GM12891 (cell line): Measurements from ENCODE around the gene CITED1.

ENCODE experiments used
- DNase-seq: peaks from one replicate; pipeline ENCODE4 v3.0.0; 2011; ENCODE audit warnings: low spot score; ENCODE audit not compliant: insufficient read length
- FAIRE-seq: peaks from 2 replicates; lab custom pipeline; 2011; peaks lifted over from hg19 to GRCh38; lab: Jason Lieb, UNC
- PAX5 ChIP-seq: IDR thresholded peaks from 2 replicates; pipeline ENCODE4 v1.6.1; 2011; ENCODE audit warnings: low read length, moderate library complexity, mild to moderate bottlenecking; ENCODE audit not compliant: insufficient read depth, severe bottlenecking
- POLR2A ChIP-seq: IDR thresholded peaks from 2 replicates; pipeline ENCODE4 v1.6.1; 2011; ENCODE audit warnings: low read depth, low read length, control low read depth
- POLR2AphosphoS5 ChIP-seq: IDR thresholded peaks from 2 replicates; pipeline ENCODE4 v1.6.1; 2011; ENCODE audit warnings: low read depth, low read length, control low read depth
- POU2F2 ChIP-seq: IDR thresholded peaks from 2 replicates; pipeline ENCODE4 v1.6.1; 2011; ENCODE audit warnings: low read depth, mild to moderate bottlenecking, control low read depth, low read length, moderate library complexity
- SPI1 ChIP-seq: IDR thresholded peaks from 2 replicates; pipeline ENCODE4 v1.6.1; 2011; ENCODE audit warnings: low read depth, low read length, control low read depth
- TAF1 ChIP-seq: IDR thresholded peaks from 2 replicates; pipeline ENCODE4 v1.6.1; 2011; ENCODE audit warnings: low read depth, low read length, control low read depth

Gene CITED1

DNA sequence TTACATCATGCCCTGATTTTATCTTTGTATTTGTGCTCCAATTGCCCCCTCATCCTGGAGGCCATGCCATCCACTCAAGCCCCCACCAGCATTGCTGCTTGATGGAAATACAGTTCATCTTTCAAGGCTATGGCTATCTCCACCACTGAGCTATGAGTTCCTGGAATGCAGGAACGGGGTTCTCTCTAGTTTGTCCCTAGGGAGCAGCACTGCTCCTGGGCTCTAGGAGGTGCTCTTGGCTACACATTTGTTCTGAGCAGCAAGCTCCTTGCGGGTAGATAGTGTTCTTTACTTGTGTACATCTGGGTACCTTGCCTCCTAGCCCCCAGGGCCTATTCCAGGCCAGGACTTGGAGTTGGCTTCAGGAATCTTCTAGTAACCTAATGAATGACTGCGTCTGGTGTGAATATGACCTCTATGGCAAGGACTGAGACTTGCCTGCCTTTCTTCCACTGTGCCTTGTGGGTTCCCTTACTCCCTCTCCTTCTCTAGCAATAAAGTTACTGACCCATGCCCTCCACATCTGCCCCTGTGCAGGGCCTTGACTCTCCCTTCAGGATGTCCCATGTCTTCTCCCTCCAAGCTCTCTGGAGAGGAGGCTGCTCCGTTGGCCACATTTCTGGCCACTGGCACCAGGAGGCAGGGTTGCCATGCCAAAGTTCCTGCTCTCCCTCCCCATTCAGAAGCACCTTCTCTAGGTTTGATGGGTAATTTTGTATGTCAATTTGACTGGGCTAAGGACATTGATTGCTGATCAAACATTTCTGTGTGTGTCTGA is 7.6 kb downstream of the CITED1 start:
- no peak for DNase-seq
- TF ChIP-seq POLR2A (no peak), SPI1 (no peak), PAX5 (no peak), POU2F2 (no peak), TAF1 (no peak), POLR2AphosphoS5 (no peak)
- FAIRE-seq = peak; percentile 80

DNA sequence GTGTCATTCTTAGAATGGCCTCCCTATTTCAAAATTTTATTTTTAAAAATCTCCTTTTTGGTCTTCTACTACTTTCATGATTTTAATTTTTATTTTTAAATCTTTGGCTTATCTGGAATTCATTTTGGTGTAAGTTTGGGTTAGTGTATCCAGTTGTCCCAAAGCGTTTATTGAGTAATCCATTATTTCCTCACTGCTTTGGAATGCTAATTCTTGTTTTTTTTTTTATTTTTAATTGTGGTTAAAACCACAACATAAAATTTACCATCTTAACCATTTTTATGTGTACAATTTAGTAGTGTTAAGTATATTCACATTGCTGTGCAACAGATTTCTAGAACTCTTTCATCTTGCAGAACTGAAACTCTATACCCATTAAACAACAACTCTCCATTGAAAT is 8.7 kb downstream of the CITED1 start:
- peak; percentile 28 for FAIRE-seq
- DNase-seq = no peak

DNA sequence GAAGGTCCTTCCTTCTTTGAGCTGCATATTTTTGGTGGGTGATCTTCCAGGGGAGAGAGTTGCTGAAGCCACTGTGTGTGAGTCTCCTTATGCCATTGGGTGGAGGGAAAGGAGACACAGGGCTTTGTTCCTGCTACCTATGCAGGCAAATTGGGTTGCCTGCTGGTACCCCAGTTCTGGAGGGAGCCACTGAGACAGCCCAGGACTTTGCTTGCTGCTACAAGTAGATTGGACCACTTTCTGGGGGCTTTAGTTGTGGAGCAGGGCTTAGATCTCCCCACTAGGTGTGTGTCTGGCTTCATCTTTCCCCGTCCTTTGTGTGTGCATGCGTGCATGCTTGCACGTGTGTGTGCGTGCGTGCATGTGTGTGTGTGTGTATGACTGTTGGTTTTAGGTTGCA is 10.0 kb downstream of the CITED1 start:
- DNase-seq (no peak), FAIRE-seq (no peak)
- TF ChIP-seq TAF1 = no peak
- TF ChIP-seq POLR2A = no peak
- TF ChIP-seq PAX5 = no peak
- TF ChIP-seq POU2F2 = no peak
- no peak for TF ChIP-seq POLR2AphosphoS5
- TF ChIP-seq SPI1 = no peak

More for the DNA sequence above, 8.7 kb downstream of the CITED1 start:
- no peak for TF ChIP-seq POLR2AphosphoS5
- no peak for TF ChIP-seq PAX5
- no peak for TF ChIP-seq TAF1
- no peak for TF ChIP-seq POLR2A
- no peak for TF ChIP-seq SPI1
- TF ChIP-seq POU2F2 = no peak

DNA sequence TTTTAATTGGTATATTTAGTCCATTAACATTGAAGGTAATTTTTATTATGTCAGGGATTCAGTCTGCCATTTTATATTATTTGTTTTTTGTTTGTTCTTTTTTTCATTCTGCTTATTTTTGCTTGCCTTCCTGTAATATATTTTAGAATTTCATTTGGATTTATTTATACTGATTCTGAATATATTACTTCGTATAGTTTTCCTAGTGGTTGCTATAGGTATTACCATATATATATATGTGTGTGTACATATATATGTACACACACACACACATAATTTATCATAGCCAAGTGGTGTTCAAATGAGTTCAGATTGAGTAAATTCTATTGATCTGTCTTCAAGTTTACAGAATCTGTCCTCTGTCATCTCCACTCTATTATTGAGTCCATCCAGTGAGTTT is 11.2 kb downstream of the CITED1 start:
- DNase-seq (no peak), FAIRE-seq (no peak)
- no peak for TF ChIP-seq PAX5
- no peak for TF ChIP-seq SPI1
- TF ChIP-seq POLR2A = no peak
- no peak for TF ChIP-seq TAF1
- no peak for TF ChIP-seq POLR2AphosphoS5
- no peak for TF ChIP-seq POU2F2

DNA sequence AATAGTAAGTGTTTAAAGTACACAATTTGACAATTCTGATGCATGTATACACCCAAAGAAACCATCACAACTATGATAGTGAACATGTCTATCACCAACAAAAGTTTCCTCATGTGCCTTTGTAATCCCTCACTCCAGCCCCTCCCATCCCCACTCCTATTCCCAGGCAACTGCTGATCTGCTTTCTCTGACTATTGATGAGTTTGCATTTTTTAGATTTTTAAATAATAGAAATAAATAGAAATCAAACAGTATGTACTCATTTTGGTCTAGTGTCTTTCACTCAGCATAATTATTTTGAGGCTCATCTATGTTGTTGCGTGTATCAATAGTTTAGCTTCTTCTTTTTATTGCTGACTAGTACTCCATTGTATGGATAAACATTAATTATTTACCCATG is 23.4 kb downstream of the CITED1 start:
- FAIRE-seq (no peak), DNase-seq (no peak)
- TF ChIP-seq SPI1 = no peak
- no peak for TF ChIP-seq POLR2A
- TF ChIP-seq PAX5 = no peak
- TF ChIP-seq POLR2AphosphoS5 = no peak
- TF ChIP-seq TAF1 = no peak
- TF ChIP-seq POU2F2 = no peak

DNA sequence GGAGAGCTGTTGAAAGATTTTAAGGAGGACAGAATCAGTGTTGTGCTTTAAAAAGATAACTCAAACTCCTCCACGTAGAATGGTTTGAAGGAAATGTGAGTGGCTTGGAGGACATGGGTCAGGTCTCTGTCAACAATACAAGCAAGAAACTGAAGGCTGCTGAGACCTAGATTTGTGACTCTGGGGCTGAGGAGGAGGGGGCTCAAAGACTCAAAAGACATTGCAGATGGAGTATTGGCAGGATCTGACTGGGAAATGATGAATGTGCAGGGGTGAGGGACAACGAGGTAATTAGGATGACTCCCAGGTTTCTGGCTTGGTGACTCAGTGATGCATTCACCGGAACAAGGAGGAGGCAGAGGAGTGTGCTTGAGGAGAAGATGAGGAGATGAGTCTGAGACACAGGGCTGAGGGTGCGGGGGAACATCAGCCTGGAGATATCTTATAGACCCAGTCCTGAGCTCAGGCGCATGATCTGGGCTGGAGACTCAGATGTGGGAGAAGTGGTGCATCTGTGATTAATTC is 25.3 kb downstream of the CITED1 start:
- FAIRE-seq (no peak), DNase-seq (no peak)
- TF ChIP-seq SPI1 (no peak), POU2F2 (no peak), POLR2AphosphoS5 (no peak), TAF1 (no peak), POLR2A (no peak)

DNA sequence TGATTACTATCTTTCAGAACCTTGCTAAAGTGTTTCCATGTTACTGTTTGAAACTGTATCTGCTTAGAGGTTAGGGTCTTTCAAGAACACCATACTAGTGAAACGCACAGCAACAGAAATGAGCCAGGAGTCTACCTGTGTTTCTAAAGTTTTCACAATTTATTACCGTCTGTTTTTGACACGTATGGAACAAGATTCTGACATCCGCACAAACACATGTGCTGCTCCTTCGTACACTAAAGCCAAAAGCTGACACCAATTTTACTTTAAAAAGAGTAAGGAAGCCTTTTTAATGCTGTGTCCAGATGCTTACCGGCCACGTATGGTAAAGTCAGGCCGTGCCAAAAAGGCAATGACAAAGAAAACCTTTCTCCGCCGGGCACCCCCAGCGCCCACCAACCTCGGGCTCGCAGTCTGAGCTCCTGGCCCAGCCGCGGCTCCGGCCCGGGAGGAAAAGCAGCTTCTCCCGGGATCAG is 29.2 kb downstream of the CITED1 start:
- no peak for TF ChIP-seq POU2F2
- TF ChIP-seq POLR2AphosphoS5 = no peak
- no peak for TF ChIP-seq SPI1
- no peak for TF ChIP-seq PAX5
- no peak for TF ChIP-seq TAF1
- TF ChIP-seq POLR2A = no peak
- DNase-seq (no peak), FAIRE-seq (no peak)

DNA sequence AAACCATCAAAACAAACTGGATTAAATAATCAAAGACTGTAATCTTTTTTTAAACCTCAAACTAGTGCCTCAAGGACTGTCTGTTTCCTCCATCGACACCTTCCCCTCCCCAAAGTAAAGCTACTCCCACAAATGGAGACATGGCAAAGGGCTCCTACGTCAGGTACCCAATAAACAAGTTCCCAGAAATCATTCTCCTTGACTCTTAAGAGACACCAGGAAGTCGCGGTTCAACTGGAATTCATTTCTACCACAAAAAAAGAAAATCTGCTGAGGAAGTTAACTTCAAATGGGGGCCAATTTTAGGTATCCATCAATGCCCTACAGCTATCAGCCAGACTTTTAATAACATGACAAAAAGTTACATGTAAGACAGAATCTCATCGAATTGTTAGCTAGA is 31.2 kb downstream of the CITED1 start:
- no peak for TF ChIP-seq POU2F2
- TF ChIP-seq SPI1 = no peak
- no peak for TF ChIP-seq PAX5
- TF ChIP-seq POLR2AphosphoS5 = no peak
- TF ChIP-seq TAF1 = no peak
- TF ChIP-seq POLR2A = no peak
- no peak for DNase-seq
- no peak for FAIRE-seq

DNA sequence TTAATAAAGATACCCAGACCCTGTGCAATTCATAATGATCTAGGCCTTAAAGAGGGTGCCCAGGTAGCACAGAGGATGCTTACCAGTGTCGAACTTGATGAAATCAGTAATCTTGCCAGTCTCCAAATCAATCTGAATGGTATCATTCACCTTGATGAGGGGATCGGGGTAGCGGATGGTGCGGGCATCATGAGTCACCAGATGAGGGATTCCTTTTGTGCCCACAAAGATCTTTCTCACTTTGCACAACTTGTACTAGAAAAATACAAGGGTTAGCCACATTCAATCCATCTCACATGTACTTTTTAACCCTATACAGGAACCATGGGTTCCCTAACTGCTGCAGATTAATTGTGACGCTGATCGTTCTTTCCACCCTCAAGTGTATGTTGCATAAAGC is 32.0 kb downstream of the CITED1 start:
- TF ChIP-seq POLR2A = no peak
- no peak for TF ChIP-seq POLR2AphosphoS5
- no peak for TF ChIP-seq SPI1
- TF ChIP-seq POU2F2 = no peak
- TF ChIP-seq PAX5 = no peak
- no peak for TF ChIP-seq TAF1
- no peak for FAIRE-seq
- DNase-seq = no peak
